ENCODE data around the gene GSN.

GRCh38 chr9:121277026-121277425, 9.1 kb downstream of the GSN start:
- TF ChIP-seq CTCF (IDR thresholded peaks at IDR 0.05; ENCODE audit: low read depth, low read length, poor library complexity, severe bottlenecking) = no peak
- TF ChIP-seq EZH2phosphoT487 (IDR thresholded peaks at IDR 0.05; ENCODE audit: borderline replicate concordance, low read length) = no peak
